GM21825 (cell line): ENCODE measurements around the gene PGLYRP1.

Experiments
- ATAC-seq: cut with Tn5 transposase; IDR thresholded peaks from one replicate; pipeline ENCODE4 v1.9.1; 2021; ENCODE audit warnings: mild to moderate bottlenecking, moderate library complexity; ENCODE audit not compliant: unreplicated experiment

The PGLYRP1 gene

DNA sequence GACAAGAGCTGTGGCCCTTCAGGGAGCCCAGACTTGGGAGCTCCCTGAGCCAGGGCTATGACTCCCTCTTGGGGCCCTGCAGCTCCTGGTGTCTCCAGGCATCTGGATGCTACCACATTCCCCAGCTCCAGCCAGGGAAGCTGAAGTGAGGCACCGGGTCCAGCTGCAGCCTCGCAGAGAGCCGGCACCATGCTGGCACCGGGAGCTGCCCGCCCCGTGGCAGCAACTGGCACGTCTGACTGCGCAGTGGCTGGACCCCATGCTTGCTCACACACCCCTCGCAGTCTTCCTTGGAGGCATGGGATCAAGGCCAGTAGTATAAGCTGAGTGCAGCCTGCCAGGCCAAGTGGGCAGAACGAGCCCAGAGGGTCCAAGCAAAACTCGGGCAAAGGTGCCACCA is 10.5 kb upstream of the PGLYRP1 start:
- ATAC-seq = no peak

DNA sequence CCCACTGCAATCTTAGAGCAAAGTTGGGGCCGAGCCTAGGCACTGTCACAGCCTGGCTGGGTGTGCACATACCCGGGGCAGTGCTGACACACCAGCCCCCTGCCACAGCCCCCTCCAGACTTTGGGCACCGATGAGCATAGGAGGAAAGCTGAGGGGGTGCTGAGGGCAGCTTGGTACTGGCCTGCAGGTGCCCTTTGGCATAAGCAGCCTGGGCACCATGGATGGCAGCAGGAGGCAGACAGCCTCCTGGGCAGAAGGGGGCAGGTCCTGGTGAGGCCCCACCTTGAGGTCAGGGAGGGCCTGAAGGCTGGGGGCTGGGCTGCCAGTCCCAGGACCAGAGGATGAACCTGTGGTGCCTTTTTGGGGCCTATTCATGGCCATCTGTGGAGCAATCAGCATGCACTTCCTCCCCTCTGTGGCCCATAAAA is 9.8 kb upstream of the PGLYRP1 start:
- no peak for ATAC-seq

DNA sequence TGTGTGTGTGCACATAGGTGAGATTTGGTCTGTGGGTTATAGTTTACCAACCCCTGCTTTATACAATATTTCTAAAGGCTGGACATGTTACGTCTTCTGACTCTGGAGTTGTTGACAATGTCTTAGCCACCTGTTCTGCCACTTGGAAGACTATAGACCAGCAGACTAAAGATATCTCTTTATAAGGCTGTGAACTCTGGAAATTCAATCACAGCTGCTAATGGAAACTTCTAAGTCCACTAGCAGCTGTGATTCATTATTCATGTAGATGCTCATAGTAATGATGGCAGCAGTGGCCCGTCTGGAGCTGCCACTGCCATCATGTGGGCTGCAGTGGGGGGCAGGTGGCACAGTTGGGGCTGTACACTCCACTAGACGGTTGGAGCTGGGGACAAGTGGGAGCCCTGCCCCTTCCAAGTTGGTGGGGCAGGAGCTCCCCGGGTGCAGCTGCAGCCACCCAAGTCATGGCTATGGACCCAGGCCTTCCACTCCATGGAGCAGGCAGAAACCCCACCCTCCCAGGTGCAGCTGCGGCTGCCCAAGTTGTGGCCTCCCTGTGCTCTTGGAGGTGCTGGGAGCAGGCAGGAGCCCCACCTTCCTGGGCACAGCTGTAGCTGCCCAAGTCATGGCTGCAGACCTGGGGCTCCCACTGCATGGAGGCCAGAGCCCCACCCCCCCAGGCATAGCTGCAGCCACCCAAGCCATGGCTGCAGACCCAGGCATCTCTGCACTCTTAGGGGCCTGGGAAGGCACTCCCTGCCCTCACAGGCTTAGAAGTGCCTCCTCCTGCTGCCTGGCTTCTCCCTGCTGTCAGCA is 9.1 kb upstream of the PGLYRP1 start:
- no peak for ATAC-seq

DNA sequence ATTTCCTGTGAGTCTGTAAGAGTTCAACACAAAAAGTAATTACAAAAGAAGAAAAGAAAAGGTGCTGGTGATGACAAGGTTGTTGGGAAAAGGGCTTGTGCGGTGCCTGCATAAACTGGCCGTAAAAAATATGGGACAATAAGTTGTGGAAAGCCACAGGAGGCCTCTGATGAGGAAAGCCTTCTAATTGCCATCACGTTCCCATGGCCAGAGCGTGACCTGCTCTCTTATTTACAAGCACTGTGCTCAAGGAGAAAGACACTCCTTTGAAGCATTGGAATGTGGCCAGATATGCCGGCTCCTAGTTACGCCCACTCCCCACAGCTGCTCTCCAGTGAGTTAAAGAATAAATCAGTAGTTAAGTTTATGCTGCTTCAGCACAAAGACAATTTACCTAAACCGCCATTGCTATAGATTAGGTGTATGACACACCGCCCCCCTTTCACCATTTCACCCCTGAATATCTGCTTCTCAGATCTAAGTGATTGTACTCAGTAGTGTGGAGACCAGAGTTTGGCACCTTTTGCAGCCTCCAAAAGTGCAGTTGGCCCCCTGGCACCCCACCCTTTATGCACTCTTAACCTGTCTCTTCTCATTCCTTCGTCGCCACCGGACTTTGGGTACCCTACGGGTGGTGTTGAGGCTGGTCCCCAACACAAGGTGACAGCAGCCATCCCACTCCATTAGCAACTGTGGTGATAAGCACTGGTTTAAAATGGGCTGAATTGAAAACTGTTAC is 8.1 kb upstream of the PGLYRP1 start:
- no peak for ATAC-seq

DNA sequence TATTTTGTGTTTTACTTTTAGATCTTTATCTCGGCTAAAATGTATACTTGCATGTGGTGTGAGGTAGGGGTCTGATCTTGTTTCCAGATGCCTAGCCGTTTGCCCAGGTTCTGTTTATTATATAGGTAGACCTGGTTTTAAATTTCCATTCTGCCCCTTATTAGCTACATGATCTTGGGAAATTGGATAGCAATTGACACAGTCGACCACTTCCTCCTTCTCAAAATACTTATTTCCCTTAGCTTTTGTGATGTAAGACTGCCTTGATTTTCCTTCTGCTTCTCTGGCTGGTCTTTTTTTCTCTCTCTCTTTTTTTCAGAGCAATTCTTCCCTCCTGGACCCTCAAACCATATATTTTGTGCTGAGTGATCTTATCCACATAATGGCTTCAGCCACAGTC is 3.0 kb upstream of the PGLYRP1 start:
- no peak for ATAC-seq

DNA sequence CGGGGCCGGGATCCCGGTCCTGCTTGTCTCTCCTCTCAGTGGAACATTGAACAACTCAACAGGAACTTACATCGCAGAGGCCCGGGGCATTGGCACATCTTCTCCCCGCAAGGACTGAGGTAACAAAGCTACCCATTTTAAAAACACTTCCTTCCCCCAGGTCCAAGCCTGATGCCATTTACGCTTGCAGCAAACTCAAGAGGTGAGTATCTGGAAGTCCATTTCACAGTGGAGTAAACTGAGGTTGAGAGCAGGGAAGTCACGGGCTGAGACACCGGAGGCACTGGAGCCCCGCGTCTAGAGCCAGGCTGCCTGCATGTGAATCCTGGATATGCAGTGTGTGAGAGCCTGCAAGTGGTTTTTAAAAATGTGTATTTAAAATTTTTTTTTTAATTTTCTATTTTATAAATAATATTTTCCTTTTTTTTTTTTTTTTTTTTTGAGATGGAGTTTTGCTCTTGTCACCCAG is 492 bp upstream of the PGLYRP1 start:
- no peak for ATAC-seq

DNA sequence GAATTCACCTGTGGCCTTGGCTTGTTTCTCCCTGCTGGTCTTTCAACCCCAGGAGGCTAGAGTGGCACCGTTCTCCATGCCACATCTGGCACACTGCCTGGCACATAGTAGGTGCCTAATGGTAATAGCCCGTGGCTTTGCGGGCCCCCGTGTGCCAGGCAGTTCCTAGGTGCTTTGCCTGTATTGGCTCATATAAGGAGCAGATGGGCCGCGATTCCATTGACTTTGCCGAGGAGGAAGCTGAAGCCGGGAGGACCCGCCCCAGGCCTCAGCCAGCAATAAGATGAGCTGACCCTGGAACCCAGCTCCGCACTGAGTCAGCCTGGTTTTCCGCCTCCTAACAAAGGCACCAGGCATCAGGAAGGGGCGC is 807 bp downstream of the PGLYRP1 start:
- ATAC-seq = no peak

DNA sequence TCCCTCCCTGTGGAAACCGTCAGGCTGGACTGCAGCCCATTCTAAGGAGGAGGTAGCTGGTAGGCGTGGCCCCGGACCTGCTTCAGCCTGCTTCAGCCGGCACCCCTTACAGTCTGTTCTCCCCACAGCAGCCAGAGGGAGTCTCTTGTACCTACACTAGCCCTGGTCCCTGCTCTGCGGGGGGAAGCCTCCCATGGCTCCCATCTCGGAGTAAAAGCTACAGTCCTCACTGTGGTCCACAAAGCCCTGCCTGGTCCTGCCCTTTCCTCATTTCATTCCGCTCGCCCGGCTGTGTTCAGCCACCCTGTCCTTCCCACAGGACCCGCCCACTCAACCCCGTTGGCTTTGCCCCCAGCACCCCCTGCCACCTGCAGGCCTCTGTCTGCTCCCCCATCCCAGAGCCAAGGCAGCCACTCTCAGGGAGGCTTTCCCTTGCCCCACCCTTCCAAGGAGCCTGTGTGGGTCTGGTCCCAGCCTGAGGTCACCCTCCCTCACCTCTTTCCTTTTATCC is 1.3 kb downstream of the PGLYRP1 start:
- ATAC-seq = no peak

DNA sequence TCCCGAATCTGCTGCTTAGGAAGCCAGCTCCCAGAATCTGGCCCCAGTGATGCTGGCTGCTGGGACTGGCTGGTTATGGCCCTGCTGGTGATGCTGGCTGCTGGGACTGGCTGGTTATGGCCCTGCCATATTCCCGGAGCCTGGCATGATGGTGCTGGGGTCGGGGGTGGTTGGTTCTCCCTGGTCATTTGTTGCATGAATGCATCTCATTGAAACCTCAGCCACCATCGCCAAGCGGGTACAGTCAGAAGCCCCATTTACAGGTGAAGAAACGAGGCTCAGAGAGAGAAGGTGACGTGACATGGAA is 2.1 kb downstream of the PGLYRP1 start:
- no peak for ATAC-seq

DNA sequence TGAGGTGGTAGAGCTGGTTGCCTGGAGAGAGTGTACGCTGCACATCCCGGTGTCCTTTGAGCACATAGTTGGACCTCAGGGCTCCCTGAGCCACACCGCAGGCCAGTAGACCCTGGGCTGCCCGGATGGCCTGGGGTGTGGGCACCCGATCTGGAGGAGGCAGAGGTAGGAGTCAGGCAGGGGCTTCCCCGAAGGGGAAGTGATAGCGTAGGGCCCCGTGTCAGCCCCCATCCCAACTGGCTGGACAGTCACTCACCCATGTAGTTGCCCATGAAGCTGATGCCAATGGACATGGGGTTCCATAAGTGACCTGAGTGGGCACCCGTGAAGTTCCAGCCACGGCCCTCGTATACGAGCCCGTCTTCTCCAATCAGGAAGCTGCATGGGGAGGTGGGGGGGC is 3.6 kb downstream of the PGLYRP1 start:
- no peak for ATAC-seq

DNA sequence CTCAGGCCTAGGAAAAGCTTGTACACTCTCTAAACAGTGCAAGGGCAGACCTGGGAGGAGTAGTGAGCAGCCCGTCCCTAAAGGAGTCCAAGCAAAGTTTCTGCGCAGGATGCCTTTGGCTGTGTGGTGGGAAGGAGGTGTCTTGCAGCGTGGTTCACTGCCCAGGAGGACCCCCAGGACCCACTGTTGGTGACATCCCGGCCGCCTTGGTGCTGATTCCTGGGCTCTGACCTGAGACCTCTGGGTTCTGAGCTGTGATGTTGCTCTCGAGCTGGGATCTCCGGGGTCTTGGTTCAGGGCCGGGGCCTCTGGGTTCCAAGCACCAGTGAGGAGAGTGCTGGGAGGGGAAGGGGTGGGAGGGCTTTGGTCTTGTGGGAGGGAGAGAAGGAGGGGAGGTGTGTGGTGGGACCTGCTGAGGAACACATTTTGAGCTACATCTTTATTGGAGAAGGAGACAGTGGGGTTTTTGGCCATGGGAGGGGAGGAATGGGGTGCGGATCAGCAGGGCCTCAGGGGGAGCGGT is 4.1 kb downstream of the PGLYRP1 start:
- no peak for ATAC-seq

DNA sequence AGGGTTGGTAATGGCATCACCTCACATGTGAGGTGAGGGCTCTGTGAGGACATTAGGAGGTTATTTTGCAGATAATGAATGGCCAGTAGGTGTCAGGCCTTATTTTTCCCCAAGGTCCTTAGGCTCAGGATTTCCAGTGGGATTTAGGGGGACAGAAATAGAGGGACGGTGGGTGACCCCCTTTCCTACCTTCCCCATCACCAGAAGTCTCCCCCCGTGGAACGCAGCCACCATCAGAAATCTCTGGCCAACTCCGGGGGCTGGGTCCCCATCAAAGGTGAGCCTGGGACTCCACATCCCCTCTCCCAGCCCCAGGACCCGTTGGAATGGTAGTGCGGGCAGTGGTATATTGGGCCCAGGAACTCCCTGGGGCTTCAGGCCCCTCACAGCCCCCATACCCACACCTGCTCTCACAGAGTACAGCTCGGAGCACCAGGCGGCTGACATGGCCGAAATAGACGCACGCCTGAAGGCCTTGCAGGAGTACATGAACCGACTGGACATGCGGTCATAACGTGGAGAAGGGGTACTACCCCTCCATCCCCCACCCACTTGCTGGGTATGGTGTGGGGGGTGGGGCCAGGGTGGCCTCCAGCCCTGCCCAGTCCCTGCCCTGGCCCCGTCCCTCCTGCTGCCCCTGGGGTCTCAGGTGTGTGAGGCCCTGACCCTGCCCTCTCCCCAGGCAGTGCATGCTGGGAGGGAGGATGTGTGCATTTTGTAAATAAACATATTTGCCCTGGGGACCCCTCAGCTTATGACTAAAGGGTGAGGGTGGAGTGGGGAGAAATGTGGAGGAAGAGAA is 4.8 kb downstream of the PGLYRP1 start:
- no peak for ATAC-seq

DNA sequence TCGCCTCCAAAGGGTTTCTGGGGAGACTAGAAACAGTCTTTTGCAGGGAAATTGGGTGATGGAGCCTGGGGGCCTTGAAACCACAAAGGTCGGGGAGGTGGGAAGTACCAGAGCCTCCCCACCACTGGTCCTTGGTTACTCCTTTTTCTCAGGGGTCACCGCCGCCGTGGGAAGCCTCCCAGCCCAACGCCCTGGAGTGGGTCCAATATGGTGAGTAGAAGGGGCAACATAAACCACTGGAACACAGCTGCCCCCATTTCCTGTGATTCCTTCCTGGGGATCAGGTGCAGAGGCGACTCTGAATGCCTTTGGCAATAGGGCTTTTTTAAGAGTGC is 5.8 kb downstream of the PGLYRP1 start:
- ATAC-seq = no peak

DNA sequence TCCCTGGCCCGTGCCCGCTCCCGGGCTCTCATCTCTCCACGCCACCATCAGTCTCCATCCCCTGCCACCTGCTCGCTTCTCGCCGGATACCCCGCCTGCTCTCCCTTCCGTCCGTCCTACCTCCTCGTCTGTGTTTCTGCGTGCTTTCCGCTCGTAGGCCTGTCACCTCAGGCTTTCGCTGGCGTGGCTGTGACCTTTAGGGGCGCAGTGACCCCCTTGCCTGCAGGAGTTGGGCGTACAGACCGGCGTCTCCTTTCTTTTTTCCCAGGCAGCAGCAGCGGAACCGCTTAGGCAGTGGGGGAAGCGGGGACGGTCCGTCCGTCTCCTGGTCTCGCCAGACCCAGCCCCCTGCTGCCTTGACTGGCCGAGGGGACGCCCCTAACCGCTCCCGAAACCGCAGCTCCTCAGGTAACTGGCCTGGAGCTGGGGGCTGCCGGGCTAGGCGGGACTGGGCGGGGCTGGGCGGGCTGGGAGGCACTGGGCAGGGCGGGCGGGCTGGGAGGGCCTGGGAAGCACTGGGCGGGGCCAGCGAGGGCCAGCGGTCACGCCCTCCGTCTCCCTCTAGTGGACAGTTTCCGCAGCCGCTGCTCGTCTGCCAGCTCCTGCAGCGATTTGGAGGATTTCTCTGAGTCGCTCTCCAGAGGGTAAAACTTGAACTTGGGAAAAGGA is 6.3 kb downstream of the PGLYRP1 start:
- peak; percentile 60 for ATAC-seq

DNA sequence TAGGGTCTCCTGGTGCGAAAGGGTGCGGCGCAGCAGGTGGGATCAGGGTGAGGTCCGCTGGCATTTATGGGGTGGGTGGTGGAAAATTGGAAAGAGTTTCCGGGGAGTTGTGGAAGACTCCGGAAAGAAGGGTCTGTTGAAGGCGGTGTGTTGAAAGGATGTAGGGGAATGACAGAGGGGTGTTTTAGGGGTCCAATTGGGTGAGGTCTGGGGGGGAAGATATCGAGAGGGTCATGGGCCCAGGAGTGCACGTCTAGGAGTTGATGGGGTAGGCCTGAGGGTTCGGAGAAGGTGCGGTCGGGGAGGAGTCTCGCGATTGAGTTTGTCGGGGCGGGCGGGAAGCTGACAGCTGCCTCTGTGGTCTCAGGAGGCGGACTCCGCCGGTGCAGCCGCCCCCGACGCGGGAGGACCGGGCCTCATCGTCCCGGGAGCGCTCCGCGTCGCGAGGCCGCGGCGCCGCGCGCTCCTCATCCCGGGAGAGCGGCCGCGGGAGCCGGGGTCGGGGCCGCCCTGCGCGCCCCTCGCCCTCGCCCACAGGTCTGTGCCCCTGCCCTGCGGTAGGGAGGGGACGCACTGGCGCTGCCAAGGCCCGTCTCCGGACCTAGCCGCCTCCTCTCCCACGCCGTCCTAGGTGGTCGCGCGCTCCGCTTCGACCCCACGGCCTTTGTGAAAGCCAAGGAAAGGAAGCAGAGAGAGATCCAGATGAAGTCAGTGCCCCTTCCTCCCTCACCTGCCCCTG is 7.0 kb downstream of the PGLYRP1 start:
- no peak for ATAC-seq

DNA sequence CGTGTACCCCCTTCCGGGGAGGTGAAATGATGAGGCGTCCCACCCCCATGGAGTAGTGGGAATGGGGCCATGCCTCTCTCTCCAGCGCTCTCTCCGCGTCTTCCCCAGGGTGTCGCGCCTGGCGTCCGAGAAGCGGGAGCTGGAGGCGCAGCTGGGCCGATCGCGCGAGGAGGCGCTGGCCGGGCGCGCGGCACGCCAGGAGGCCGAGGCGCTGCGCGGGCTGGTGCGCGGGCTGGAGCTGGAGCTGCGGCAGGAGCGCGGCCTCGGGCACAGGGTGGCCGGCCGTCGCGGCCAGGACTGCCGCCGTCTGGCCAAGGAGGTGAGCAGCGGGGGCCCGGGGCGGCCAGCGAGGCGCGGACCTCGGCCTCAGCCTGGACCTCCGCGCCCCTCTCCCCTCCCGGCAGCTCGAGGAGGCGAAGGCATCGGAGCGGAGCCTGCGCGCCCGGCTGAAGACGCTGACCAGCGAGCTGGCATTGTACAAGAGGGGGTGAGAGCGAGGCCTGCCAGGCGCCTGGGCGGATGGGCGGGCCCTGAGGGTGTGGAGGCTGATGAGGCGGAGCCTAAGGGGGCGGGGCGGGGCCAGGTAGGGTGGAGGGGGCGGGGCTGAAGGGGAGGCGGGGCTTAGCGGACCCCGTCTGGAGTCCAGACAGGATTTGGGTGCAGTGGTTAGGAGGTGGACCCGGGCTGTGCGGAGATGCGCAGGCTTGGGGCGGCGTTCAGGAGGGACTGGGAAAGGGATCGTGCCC is 7.7 kb downstream of the PGLYRP1 start:
- no peak for ATAC-seq

DNA sequence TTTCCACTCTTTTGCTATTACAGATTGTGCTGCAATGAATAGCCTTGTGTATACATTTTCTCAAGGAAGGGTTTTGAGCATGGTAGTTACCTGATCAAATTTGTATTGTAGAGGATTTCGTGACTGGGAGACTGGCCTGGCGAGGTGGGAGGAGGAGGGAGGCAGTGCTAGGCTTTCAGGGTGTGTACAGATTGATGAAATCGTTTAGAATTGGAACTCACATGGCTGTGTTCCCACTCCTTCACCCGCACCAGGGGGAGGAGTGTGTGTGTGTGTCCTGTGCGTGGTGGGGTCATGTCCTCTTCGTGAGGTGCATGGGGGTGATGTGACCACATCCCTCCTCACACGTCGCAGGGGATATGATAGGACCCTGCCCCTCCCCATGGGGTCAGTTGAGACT is 8.3 kb downstream of the PGLYRP1 start:
- ATAC-seq = no peak

DNA sequence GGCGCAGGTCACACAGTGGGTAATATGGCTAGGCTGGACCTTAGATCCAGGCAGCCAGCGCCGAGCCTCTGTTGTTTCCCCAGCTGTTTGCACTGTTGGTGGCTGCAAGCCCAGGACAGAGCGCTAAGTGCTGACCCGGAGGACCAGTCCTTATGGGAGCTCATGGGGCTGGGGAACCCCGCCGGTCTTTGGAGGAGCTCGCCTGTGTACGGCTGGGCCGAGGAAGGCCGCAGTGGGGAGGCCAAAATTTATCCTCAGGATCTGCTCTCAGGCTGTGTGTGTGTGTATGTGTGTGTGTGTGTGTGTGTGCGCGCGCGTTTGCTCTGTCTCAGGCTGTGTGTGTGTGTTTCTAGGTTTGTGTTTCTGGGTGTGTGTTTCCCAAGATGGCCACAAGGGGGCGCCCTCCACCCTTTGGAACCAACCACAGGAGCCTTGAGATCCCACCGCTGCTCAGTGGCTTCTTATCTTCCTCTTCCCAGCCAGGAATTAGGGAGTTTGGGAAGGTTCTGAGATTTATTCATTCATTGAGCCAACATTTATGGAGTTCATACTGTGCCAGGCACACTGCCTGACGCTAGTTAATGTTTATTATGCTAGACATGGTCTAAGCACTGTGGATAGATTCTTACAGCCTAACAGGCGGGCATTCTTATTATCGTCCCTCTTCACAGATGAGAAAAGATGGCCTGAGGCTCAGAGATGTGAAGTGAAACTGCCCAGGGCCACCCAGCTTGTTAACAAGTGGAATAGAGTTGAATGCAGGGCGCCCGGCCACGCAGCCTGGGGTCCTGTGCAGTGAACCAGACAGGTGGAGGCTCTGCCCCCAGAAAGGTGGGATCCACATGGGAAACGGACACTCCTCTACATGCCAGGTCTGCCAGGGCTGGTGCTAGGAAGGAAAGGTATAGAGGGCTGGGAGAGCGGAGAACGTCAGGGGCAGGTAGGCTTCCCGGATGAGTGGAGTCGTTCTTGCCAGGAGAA is 13.0 kb downstream of the PGLYRP1 start:
- no peak for ATAC-seq
